Prostate gland (tissue), 2 donors: Measurements from ENCODE around the gene SUN3. TPM values are rescaled to one million over a fixed set of nuclear protein-coding genes. Genes with fewer than 3 reads are reported as not detected.

Experiments
- DNase-seq: peaks from one replicate; pipeline ENCODE4 v3.0.0-alpha.2; 2019; ENCODE audit warnings: low spot score
- H3K27ac ChIP-seq, 2 donors: fragments of 200-600 bp; sonication (generic); 2 replicates each; pipeline ENCODE4 v1.5.1; 2017 to 2019
- H3K27me3 ChIP-seq: fragments of 200-600 bp; sonication (generic); replicated peaks from 2 replicates; pipeline ENCODE4 v1.5.1; 2019; ENCODE audit not compliant: insufficient read depth
- H3K36me3 ChIP-seq, 2 donors: fragments of 200-600 bp; sonication (generic); 1 replicate in 1 of 2; 2 replicates in 1 of 2; pipeline versions ENCODE4 v1.5.1 to v1.8.1; 2017 to 2019
- H3K4me1 ChIP-seq: fragments of 200-600 bp; sonication (generic); replicated peaks from 2 replicates; pipeline ENCODE4 v1.5.1; 2019
- H3K4me3 ChIP-seq, 2 donors: fragments of 200-600 bp; sonication (generic); 2 replicates each; pipeline ENCODE4 v1.5.1; 2017 to 2019
- H3K9me3 ChIP-seq: fragments of 200-600 bp; sonication (generic); 2 replicates; pipeline ENCODE4 v1.5.1; 2017
- CTCF ChIP-seq, 4 experiments: fragments of 200-600 bp in 2 of 4; fragments of 450-650 bp in 2 of 4; sonication (generic) in 2 of 4; IDR thresholded peaks; 1 replicate in 3 of 4; 2 replicates in 1 of 4; pipeline ENCODE4 v1.5.1; 2016 to 2019; ENCODE audit warnings: antibody characterized with exemption in 4 of 4, mild to moderate bottlenecking in 2 of 4, moderate library complexity in 2 of 4
- POLR2A ChIP-seq: fragments of 450-650 bp; IDR thresholded peaks from one replicate; pipeline ENCODE4 v1.6.1; 2016; ENCODE audit warnings: antibody characterized with exemption, mild to moderate bottlenecking
- POLR2AphosphoS5 ChIP-seq: sonication (generic); formaldehyde crosslinking; IDR thresholded peaks from one replicate; pipeline ENCODE4 v1.6.1; 2017; ENCODE audit warnings: antibody characterized with exemption
- WGBS: methylation state at CpG from one replicate; pipeline ENCODE4 v1.1.5; 2018; 5-methylcytosine and 5-hydroxymethylcytosine counted together
- intact Hi-C: fragments of 100-400 bp; cut with DNase I; formaldehyde crosslinking; loops from one replicate; pipeline ENCODE4 v1.14.2; 2022
- total RNA-seq, 2 donors: library from RNA; depleted of rRNA; stranded (reverse); fragments of >200 nt; gene quantifications; one replicate each; pipeline ENCODE4 v1.1.0, GENCODE V29; 2016

Gene SUN3
- total RNA-seq, 2 donors from 2014 or later, result 4.5 TPM; not detected in 1

- WGBS, result 76% methylated on average over 9 of the region's 9 CpGs
- intact Hi-C loops, result no loop called here
- H3K36me3 ChIP-seq, result no peaks in the 10 kb centered on the region
- H3K27ac ChIP-seq, result peak overlapping the region in 1 of 2 donors; percentile 36
- no peaks in the 10 kb centered on the region for H3K27me3 ChIP-seq
- no peaks in the 10 kb centered on the region for H3K9me3 ChIP-seq
- no peaks in the 10 kb centered on the region for H3K4me1 ChIP-seq
- no peak overlapping the region for H3K4me3 ChIP-seq
- no peak for DNase-seq
- TF ChIP-seq POLR2AphosphoS5 (no peak), CTCF (IDR thresholded peaks at IDR 0.05) (no peak), POLR2A (no peak)
Observed at GRCh38 chr7:47941136-47941844, 87.6 kb downstream of the SUN3 start.

GRCh38 chr7:47940088-47941013 is 88.6 kb downstream of the SUN3 start:
- DNase-seq, result no peak
- H3K9me3 ChIP-seq, result no peaks in the 10 kb centered on the region
- no peaks in the 10 kb centered on the region for H3K36me3 ChIP-seq
- H3K27me3 ChIP-seq, result no peaks in the 10 kb centered on the region
- WGBS, result 74% methylated on average over 13 of the region's 14 CpGs
- TF ChIP-seq POLR2A (no peak), CTCF (IDR thresholded peaks at IDR 0.05) (no peak), POLR2AphosphoS5 (no peak)
- H3K4me1 ChIP-seq, result no peaks in the 10 kb centered on the region
- H3K27ac ChIP-seq, result peak overlapping the region in 1 of 2 donors; percentile 36
- H3K4me3 ChIP-seq, result no peak overlapping the region
- intact Hi-C loops, result no loop called here

- no peak overlapping the region for H3K4me3 ChIP-seq
- no peak overlapping the region for H3K27ac ChIP-seq
- no peaks in the 10 kb centered on the region for H3K4me1 ChIP-seq
- TF ChIP-seq POLR2AphosphoS5, result no peak
- TF ChIP-seq CTCF (IDR thresholded peaks at IDR 0.05), result no peak
- TF ChIP-seq POLR2A, result no peak
- no peaks in the 10 kb centered on the region for H3K27me3 ChIP-seq
- WGBS, result 82% methylated on average over 7 of the region's 7 CpGs
- no peaks in the 10 kb centered on the region for H3K9me3 ChIP-seq
- intact Hi-C loops, result no loop called here
- no peaks in the 10 kb centered on the region for H3K36me3 ChIP-seq
- DNase-seq, result no peak
Observed at GRCh38 chr7:47939425-47940036, 89.4 kb downstream of the SUN3 start.

- no peak overlapping the region for H3K4me3 ChIP-seq
- H3K27ac ChIP-seq, result no peak overlapping the region
- DNase-seq, result no peak
- no peaks in the 10 kb centered on the region for H3K4me1 ChIP-seq
- no peaks in the 10 kb centered on the region for H3K9me3 ChIP-seq
- 80% methylated on average over 6 of the region's 6 CpGs for WGBS
- intact Hi-C loops, result no loop called here
- no peaks in the 10 kb centered on the region for H3K36me3 ChIP-seq
- H3K27me3 ChIP-seq, result no peaks in the 10 kb centered on the region
- TF ChIP-seq POLR2AphosphoS5 (no peak), POLR2A (no peak), CTCF (IDR thresholded peaks at IDR 0.05) (no peak)
Observed at GRCh38 chr7:47938574-47939165, 90.2 kb downstream of the SUN3 start.
